ENCODE results near the gene MYCBPAP. TPM values are rescaled to one million over a fixed set of nuclear protein-coding genes. Genes with fewer than 3 reads are reported as not detected.

Gene MYCBPAP
- total and polyA plus RNA-seq, 8 donors = 1.4 to 9.1 (median 5.8) TPM

DNA sequence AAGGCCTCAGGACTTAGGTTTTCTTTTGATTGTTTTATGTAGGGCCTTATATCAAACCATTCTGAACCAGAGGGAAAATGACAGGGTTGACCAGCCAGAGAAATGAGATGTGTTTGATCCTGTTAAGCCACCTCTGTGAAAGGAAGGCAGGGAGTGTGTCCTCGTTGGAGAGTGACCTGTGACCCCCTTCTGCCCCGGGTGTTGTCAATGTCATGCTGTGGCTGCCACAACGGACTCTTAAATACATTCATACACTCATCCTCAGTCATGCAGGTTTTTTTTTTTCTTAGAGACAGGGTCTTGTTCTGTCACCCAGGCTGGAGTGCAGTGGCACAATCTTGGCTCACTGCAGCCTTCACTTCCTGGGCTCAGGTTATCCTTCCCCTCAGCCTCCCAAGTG lies 6.1 kb downstream of the MYCBPAP start:
- no peaks in the 10 kb centered on the region for H3K27me3 ChIP-seq
- H3K27ac ChIP-seq = no peak overlapping the region
- ATAC-seq (no peak), DNase-seq (no peak)
- peaks cover 0 to 5% of the 10 kb centered on the region in 2 donors for H3K4me1 ChIP-seq
- H3K4me3 ChIP-seq = no peak overlapping the region
- H3K9me3 ChIP-seq = no peaks in the 10 kb centered on the region
- no peaks in the 10 kb centered on the region for H3K36me3 ChIP-seq
- TF ChIP-seq, protein P1, sequence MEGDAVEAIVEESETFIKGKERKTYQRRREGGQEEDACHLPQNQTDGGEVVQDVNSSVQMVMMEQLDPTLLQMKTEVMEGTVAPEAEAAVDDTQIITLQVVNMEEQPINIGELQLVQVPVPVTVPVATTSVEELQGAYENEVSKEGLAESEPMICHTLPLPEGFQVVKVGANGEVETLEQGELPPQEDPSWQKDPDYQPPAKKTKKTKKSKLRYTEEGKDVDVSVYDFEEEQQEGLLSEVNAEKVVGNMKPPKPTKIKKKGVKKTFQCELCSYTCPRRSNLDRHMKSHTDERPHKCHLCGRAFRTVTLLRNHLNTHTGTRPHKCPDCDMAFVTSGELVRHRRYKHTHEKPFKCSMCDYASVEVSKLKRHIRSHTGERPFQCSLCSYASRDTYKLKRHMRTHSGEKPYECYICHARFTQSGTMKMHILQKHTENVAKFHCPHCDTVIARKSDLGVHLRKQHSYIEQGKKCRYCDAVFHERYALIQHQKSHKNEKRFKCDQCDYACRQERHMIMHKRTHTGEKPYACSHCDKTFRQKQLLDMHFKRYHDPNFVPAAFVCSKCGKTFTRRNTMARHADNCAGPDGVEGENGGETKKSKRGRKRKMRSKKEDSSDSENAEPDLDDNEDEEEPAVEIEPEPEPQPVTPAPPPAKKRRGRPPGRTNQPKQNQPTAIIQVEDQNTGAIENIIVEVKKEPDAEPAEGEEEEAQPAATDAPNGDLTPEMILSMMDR (IDR thresholded peaks at IDR 0.05) = no peak
- intact Hi-C loops (cut with DNase I) = no loop called here

DNA sequence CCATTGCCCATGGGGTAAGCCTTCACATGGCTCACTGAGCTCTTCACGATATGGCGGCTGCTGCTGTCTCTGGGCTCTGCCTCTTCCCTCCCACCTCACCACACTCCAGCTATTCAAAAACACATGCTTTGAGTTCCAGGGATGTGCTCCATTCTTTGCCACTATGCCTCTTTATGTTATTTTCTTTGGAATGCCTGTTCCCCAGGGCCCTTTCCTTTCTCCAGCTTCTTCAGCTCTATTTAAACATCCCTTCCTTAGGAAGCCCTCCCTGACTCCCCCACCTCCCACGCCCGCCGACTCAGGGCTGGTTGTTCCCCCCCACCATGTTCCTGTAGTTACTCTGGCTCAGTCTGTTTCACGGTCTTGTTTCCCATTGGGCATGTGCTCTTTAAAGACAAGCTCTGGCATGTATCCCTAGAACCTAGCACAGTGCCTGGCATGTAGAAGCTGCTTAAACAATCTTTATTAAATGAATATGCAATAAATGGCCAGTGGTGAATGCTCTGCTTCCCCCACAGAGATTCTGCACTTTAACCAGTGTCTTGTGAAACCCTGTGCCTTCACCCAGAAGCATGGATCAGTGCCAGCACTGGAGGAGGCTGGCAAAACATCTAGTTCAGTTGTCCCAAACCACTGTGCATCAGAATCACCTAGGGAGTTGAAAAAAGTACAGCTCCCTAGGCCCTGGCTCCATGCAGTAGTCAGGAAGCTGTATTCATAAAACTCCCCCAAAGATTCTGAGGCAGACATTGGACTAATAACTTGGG lies 6.9 kb downstream of the MYCBPAP start:
- no peaks in the 10 kb centered on the region for H3K9me3 ChIP-seq
- H3K27ac ChIP-seq = no peak overlapping the region
- no peak for ATAC-seq

DNA sequence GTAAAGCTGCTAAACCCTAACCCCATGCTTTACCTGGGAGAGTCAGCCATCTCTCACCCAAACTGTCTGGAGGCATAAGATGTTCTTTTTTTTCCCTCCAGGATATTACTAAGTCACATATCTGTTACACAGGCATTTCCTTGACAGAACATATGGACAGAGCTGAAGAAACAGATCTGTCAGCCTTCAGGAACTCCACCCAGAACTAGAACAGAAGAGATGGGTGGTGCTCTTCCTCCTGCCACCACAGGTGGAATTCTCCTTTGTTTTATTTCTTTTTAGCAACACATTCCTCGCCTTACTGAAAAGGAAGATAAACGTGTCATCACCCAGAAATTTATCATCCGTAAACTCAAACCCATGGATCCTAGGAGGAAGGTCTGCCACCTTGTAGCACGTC lies 8.8 kb downstream of the MYCBPAP start:
- intact Hi-C loops (cut with DNase I) = no loop called here
- DNase-seq = no peak

More for the DNA sequence above, 6.9 kb downstream of the MYCBPAP start:
- no peaks in the 10 kb centered on the region for H3K36me3 ChIP-seq
- H3K4me3 ChIP-seq = no peak overlapping the region
- DNase-seq = peak in 1 of 4 donors; percentile 42
- TF ChIP-seq, protein P1 (IDR thresholded peaks at IDR 0.05) = no peak
- peaks cover 0 to 5% of the 10 kb centered on the region in 2 donors for H3K4me1 ChIP-seq
- no peaks in the 10 kb centered on the region for H3K27me3 ChIP-seq
- intact Hi-C loops (cut with DNase I) = no loop called here

DNA sequence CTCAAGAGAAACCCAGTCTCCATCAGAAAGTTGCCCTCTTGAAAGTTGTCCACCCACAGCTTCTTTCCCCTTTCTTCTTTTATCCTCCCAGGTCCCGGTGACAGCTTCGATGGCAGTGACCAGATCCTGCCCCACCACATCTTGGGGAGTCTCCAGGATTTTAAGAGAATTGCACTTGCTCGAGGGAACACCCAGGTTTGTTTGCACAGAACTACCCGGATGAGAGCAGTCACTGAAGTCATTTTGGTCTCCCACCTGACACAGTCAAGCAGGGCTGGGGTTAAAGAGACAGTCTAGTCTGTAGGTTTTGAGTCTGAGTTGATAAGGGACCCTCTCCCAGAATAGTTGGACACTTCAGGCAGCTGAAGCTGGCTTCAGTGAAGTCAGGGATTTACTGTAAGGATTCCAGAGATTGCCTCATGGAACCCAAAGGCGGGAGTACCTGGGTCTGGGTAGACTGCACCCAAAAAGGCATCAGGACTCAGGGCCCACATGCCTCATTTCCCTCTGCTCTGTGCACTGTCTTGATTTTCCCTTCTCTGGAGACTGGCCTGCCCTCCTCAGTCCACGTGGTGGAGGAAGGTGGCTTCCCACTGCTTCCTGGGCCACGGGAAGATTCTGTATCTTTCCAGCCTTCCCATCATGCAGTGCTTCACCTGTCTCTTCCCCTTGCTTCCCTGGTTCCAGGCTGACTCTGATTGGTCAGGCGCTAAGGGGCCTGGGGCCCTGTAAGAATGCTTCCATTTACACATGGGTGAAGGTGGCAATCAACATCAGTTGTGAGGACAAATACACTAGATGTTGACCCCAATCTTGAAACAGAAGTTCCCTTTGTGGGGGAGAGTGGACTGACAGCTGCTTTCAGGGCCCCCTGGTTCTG lies 9.5 kb downstream of the MYCBPAP start:
- Histone ChIP-seq H3K4me3 (no peak overlapping the region), H3K36me3 (no peaks in the 10 kb centered on the region), H3K4me1 (no peaks in the 10 kb centered on the region), H3K9me3 (no peaks in the 10 kb centered on the region), H3K27ac (no peak overlapping the region), H3K27me3 (no peaks in the 10 kb centered on the region)
- TF ChIP-seq, protein P1 (IDR thresholded peaks at IDR 0.05) = no peak
- intact Hi-C loops (cut with DNase I) = no loop called here
- peak in 1 of 4 donors; percentile 5 for DNase-seq
- no peak for ATAC-seq

More for the DNA sequence above, 8.8 kb downstream of the MYCBPAP start:
- Histone ChIP-seq H3K27me3 (no peaks in the 10 kb centered on the region), H3K4me1 (no peaks in the 10 kb centered on the region), H3K27ac (no peak overlapping the region), H3K36me3 (no peaks in the 10 kb centered on the region), H3K9me3 (no peaks in the 10 kb centered on the region), H3K4me3 (no peak overlapping the region)
- ATAC-seq = no peak
- TF ChIP-seq, protein P1 (IDR thresholded peaks at IDR 0.05) = no peak
